Activated T-cell treated with anti-CD3 and anti-CD28 coated beads for 4 hours (primary cell): ENCODE measurements around the gene KNSTRN.
A peak's percentile ranks its signal among the peaks of the same experiment; 100 is the strongest.

ENCODE experiments used
- DNase-seq: peaks from one replicate; pipeline ENCODE4 v3.0.0-alpha.2; 2020

Gene KNSTRN

GRCh38 chr15:40382580-40383456 is at the start of gene KNSTRN:
Gene KNSTRN (plus strand): TSS chr15:40382721. CDS start chr15:40382836, 115 bp downstream.
- peak; percentile 91 for DNase-seq

GRCh38 chr15:40333922-40334492 is 48.5 kb upstream of the KNSTRN start:
- DNase-seq = no peak

GRCh38 chr15:40334541-40334940 is 48.0 kb upstream of the KNSTRN start:
- DNase-seq = no peak

- DNase-seq = no peak
These were observed 47.4 kb upstream of the KNSTRN start for GRCh38 chr15:40334941-40335795.

GRCh38 chr15:40335938-40336743 is 46.4 kb upstream of the KNSTRN start:
- DNase-seq = no peak

- no peak for DNase-seq
These were observed 45.8 kb upstream of the KNSTRN start for GRCh38 chr15:40336744-40337122.

- no peak for DNase-seq
These were observed 44.9 kb upstream of the KNSTRN start for GRCh38 chr15:40337597-40337996.

- DNase-seq = peak; percentile 70
These were observed 44.4 kb upstream of the KNSTRN start for GRCh38 chr15:40338041-40338657.

- DNase-seq = no peak
These were observed 43.5 kb upstream of the KNSTRN start for GRCh38 chr15:40338921-40339620.

- no peak for DNase-seq
These were observed 42.9 kb upstream of the KNSTRN start for GRCh38 chr15:40339621-40339945.

- DNase-seq = no peak
These were observed 42.3 kb upstream of the KNSTRN start for GRCh38 chr15:40340038-40340739.

GRCh38 chr15:40340740-40341400 is 41.7 kb upstream of the KNSTRN start, which contains the start of gene CCDC9B:
Gene CCDC9B (minus strand): TSS chr15:40340939. CDS start chr15:40340819, 120 bp downstream.
- DNase-seq = no peak

GRCh38 chr15:40342416-40343320 is 39.9 kb upstream of the KNSTRN start:
- DNase-seq = no peak

- DNase-seq = no peak
These were observed 39.0 kb upstream of the KNSTRN start for GRCh38 chr15:40343512-40343911.

GRCh38 chr15:40344217-40344616 is 38.3 kb upstream of the KNSTRN start:
- DNase-seq = no peak

- DNase-seq = peak; percentile 62
These were observed 37.8 kb upstream of the KNSTRN start for GRCh38 chr15:40344631-40345120.

GRCh38 chr15:40345225-40345866 is 37.2 kb upstream of the KNSTRN start:
- no peak for DNase-seq

GRCh38 chr15:40345867-40346578 is 36.5 kb upstream of the KNSTRN start:
- DNase-seq = no peak
